Inflammatory macrophage (primary cell): Measurements from ENCODE around the gene HOXC11.

Experiments
- DNase-seq, 2 donors: peaks; one replicate each; pipeline ENCODE4 v3.0.0-alpha.2; 2020 to 2022

The HOXC11 gene

GRCh38 chr12:53974084-53975063, 1.4 kb downstream of the HOXC11 start, which contains the start of gene HOTAIR:
HOTAIR (minus strand) TSS chr12:53974954.
- peak in 1 of 2 donors; percentile 4 for DNase-seq

DNA sequence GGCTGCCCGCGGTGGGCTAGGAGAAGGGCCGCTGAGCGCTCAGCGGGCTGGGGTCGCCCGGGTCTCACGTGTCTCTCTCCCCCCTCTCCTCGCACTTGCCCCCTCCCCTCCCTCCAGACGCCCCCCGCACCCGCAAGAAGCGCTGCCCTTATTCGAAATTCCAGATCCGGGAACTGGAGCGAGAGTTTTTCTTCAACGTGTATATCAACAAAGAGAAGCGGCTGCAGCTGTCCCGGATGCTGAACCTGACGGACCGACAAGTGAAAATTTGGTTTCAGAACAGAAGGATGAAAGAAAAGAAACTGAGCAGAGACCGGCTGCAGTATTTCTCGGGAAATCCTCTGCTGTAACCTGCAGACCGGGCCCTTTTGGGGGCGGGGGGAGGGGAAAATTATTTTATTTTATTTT, 2.1 kb downstream of the HOXC11 start:
- DNase-seq = no peak

DNA sequence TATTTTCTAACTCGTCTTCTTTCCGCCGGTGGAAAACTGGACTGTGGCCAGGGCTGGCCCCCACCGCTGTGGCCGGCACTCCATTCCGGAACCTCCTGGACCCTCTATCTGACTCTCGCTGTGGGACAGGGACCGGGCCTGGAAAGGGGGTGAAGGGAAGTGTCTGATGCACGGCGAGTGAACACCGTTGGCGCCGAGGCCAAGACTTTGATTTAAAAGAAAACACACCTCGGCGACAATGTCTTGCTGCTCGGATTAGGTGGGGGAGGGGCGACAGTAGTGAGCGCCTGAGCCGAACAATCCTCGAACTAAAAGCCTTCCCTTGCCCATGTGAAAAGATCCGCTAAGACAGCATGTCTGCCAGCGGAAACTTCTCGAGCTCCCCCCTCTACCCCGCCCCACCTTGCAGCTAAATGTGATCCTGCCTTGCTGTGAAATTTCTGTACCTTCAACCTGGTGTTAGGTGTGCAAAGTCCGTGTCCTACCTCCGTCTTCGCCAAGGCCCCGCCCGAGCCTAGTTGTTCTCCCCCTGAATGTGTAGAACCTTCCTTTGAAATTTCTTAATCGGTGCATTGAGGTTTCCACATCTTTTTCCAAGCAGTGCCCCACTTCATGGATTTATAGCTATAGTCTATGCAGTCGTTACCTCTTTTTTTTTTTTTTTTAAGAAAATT, 2.7 kb downstream of the HOXC11 start:
- no peak for DNase-seq

DNA sequence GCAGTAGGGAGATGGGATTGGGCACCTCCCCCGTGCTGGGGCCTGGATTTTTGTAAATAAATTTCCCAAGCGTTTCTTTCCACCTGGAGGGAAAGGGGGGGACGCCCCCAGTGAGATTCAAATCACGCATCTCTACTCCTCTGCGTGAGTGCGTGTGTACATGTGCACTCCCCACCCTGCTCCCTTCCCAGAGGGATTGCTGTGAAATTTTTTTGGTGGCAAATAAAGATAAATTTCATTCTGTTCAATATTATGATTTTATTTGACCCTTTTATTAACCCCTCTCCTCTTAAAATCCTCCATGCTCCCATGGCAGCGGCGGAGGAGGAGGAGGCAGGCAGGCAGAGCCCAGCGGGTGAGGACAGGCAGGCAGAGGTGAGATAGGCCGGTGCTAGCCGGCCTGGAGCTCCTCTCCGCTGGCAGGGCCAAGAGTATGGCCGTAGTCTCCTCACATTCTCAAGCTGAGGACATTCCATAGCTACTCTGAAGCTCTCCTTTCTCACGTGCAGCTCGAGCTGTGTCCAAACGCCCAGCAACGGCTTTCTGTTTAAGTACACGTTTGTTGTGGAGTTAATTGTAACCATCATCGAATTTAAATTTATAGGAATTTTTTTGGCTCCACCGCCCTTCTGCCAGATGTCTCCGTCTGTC, 3.4 kb downstream of the HOXC11 start:
- no peak for DNase-seq

GRCh38 chr12:53976823-53977595, 4.1 kb downstream of the HOXC11 start:
- no peak for DNase-seq

- DNase-seq = no peak
Measured at GRCh38 chr12:53977596-53978445, 4.9 kb downstream of the HOXC11 start.

DNA sequence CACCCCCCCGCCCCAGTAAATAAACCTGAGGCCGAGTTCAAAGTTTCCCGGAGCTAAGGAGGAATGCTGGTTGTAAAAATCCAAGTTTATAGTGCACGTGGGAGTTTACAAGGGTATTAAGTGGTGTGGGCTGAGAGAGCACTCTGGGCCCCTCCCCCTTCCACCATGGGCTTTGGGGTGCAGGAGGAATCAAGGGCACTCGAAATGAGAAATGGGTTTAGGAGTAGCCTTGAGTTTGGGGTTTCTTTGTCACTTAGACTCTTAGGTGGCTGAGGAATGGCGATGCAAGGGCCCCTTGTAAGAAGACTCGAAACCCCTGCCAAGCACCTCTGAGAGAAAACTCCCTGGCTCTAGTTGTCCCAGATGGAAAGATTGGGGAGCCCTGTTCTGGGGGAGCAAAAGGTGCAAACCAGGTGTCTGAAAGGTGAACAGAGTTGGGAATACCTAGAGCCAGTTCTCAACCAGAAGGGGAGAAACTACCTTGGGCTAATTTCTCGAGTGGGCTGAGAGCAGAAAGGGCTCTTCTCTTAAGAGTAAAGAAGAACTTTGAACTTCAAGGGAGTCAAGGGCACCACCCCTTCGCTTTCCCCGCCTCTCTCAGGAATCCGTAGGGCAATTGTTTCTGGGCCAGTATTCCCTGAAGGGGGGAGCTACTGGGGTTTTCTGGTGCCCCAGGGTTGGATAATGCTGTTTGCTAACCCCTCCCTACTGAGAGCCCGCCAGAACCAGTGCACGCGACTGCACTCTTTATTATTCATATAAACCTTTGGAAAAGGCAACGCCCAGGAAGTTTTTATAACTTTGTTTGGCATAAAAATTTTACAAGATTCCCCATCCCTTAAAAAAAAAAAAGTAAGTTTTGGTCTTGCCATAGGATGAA, 5.8 kb downstream of the HOXC11 start:
- DNase-seq = no peak

- DNase-seq = no peak
Measured at GRCh38 chr12:53980104-53980801, 7.3 kb downstream of the HOXC11 start.

- DNase-seq = no peak
Measured at GRCh38 chr12:53980802-53981496, 8.0 kb downstream of the HOXC11 start.

DNA sequence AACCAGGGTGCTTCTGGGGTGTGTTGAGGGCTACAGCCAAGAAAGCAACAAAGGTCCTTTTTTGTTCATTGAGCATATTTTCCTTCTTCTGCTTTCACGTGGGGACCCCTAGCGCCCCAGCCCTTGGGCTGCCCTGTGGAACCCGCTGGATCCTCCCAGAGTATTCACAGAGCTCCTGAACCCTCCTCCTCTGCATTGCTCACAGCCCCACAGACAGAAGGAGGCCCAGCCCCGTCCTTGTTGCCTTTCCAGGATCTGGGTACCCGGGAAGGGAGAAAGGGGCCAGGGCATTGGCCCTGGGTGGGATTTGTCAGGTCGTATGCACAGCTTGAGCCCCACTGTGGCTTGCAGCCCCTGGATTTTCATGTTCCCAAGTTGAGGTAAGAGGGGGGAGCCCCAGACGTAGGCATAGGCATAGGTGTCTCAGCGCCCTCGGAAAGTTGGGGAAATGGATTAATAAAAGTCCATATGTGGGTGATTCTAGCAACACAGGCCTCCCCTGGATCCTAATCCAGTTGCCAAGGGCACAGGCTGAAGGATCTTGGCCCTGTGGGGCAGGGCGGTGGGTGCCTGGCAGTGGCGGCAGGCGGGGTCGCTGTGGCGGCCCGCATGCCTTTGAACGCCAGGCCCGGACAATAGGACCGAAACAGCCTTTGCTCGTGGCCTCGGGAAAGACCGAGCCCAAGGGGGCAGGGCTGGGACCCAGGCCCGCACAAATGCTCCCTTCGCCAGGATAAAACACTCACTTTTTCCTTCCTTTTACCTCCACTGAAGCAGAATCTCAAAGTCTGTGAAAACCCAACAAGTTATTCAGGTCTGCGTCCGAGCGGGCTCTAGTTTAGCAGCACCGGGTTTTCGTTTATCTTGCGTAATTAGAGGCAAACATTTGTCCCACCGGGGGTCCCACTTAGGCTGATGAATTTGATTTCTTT, 9.0 kb downstream of the HOXC11 start:
- no peak for DNase-seq

DNA sequence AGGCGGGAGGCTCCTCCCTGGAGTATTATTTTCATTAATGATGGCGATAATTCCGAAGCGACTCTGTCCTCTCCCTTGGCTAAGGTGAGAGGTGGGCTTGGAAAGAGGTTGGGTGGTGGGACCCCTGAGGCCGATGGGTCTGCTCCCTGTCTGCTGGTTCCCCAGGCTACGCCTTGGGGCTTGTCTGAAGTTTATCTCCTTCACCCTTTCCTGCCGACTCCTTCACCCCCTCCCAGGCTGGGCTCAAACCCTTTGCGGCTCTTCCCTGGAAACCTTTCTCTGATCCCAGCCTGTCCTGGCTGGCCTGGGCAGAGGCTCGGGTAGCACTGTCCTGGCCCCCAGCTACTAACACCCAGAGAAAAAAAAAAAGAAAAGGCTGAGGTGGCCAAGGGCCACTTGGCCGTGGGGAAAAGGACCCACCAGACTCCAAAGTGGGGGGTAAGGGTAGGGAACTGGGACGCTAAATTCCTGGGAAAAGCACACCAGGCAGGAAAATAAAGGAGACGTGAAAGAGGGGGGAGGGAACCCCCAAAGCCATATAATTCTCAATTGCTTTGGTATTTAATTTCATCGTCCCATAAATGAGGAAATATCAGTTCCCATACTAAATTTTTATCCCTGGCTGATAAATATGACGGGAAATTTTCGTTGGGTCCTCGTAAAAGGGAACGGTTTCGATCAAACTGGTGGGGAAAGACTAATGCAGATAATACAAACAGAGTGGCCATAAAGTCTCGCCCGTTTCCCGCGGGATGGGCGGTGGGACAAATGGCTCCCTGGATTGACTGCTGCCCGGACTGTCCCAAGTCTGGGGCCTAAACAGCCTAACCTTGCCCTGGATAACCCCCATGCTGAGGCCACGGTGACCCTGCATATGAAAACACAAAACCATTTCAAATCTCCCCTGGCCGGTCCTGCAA, 10.0 kb downstream of the HOXC11 start:
- DNase-seq = no peak

DNA sequence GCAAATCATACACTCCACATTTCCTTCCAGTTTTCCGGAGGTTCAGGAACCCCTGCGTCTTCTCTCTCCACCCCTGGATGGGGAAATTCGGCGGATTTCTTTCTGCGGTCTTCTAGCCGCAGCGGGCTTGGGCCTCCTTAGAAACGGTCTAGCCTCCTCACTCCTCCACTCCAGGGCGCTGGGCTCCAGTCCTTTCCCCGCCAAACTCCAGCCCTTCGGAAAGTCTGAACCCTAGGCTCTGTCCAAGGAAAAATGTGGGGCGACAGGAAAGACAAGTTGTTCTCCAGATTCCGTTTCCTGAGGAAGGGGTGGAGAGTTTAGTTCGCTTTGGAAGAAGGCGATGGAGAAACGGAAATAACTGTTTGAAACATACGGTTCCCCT, 10.6 kb downstream of the HOXC11 start:
- DNase-seq = peak in 1 of 2 donors; percentile 22

GRCh38 chr12:53983950-53984572, 11.1 kb downstream of the HOXC11 start:
- DNase-seq = no peak

- DNase-seq = peak; percentile 33 to 36
Measured at GRCh38 chr12:53984901-53985691, 12.2 kb downstream of the HOXC11 start, which contains the start of gene HOXC10. HOXC10 (plus strand) TSS chr12:53985146; CDS start chr12:53985260, 114 bp downstream.

DNA sequence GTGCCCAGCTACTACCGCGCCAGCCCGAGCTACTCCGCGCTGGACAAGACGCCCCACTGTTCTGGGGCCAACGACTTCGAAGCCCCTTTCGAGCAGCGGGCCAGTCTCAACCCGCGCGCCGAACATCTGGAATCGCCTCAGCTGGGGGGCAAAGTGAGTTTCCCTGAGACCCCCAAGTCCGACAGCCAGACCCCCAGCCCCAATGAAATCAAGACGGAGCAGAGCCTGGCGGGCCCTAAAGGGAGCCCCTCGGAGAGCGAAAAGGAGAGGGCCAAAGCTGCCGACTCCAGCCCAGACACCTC, 12.7 kb downstream of the HOXC11 start:
- no peak for DNase-seq
